PC-9 (cell line): ENCODE measurements around the gene UGT2B11. TPM values are rescaled to one million over a fixed set of nuclear protein-coding genes. Genes with fewer than 3 reads are reported as not detected.
"Not testable (repeated sequence)": the region's sequence is repeated elsewhere in the genome, so short reads cannot be mapped to it uniquely, and the experiment has no call there.

Source experiments
- Bru-seq: library from RNA; stranded (reverse); fragments of 400-500 nt; gene quantifications from one replicate; lab custom pipeline; 2021; lab: Mats Ljungman, UMichigan
- BruChase-seq, 2 experiments: library from RNA; stranded (reverse); fragments of 400-500 nt; gene quantifications; one replicate each; lab custom pipeline; 2021; lab: Mats Ljungman, UMichigan
- BruUV-seq: library from RNA; stranded (reverse); fragments of 400-500 nt; replicated peaks from 2 replicates; lab custom pipeline; 2021; lab: Mats Ljungman, UMichigan
- CTCF ChIA-PET: fragments of 300-600 bp; sonication (Branson Sonifier 250); formaldehyde crosslinking; loops from one replicate; lab custom pipeline; 2022; ENCODE audit warnings: antibody characterized with exemption; lab: Charles Lee
- POLR2A ChIA-PET: fragments of 300-600 bp; sonication (Branson Sonifier 250); formaldehyde crosslinking; loops from one replicate; lab custom pipeline; 2022; ENCODE audit warnings: antibody characterized with exemption; ENCODE audit not compliant: unreplicated experiment; lab: Charles Lee
- DNase-seq, 2 experiments: peaks; one replicate each; pipeline versions ENCODE4 v3.0.0 to v3.0.0-alpha.2; 2015 to 2022; ENCODE audit warnings: mixed read lengths in 1 of 2
- H2AFZ ChIP-seq: fragments of 200-600 bp; sonication (generic); 2 replicates; pipeline ENCODE4 v1.8.1; 2017; ENCODE audit warnings: antibody characterized with exemption
- H3F3A ChIP-seq: fragments of 200-600 bp; sonication (generic); 2 replicates; pipeline ENCODE4 v1.8.1; 2017; ENCODE audit warnings: antibody characterized with exemption, mild to moderate bottlenecking, low read depth; ENCODE audit not compliant: insufficient read depth
- H3K27ac ChIP-seq: fragments of 200-600 bp; sonication (generic); 2 replicates; pipeline ENCODE4 v1.6.1; 2016; ENCODE audit warnings: mixed run types
- H3K27me3 ChIP-seq: fragments of 200-600 bp; sonication (generic); 2 replicates; pipeline ENCODE4 v1.6.1; 2016; ENCODE audit warnings: low read depth, mixed run types; ENCODE audit not compliant: insufficient read depth
- H3K36me3 ChIP-seq: fragments of 200-600 bp; sonication (generic); 2 replicates; pipeline ENCODE4 v1.6.1; 2016; ENCODE audit warnings: low read depth, mixed run types
- H3K4me1 ChIP-seq: fragments of 200-600 bp; sonication (generic); replicated peaks from 2 replicates; pipeline ENCODE4 v1.6.1; 2016; ENCODE audit warnings: mixed run types; ENCODE audit not compliant: insufficient read depth
- H3K4me2 ChIP-seq: fragments of 200-600 bp; sonication (generic); 2 replicates; pipeline ENCODE4 v1.6.1; 2017; ENCODE audit warnings: mixed run types
- H3K4me3 ChIP-seq: fragments of 200-600 bp; sonication (generic); 2 replicates; pipeline ENCODE4 v1.6.1; 2016; ENCODE audit warnings: mixed run types
- H3K79me2 ChIP-seq: fragments of 200-600 bp; sonication (generic); 2 replicates; pipeline ENCODE4 v1.6.1; 2017; ENCODE audit warnings: low read depth, mixed run types
- H3K9me2 ChIP-seq: fragments of 200-600 bp; sonication (generic); 2 replicates; pipeline ENCODE4 v1.8.1; 2017; ENCODE audit warnings: mild to moderate bottlenecking; ENCODE audit not compliant: insufficient read depth
- H3K9me3 ChIP-seq: fragments of 200-600 bp; sonication (generic); 2 replicates; pipeline ENCODE4 v1.8.1; 2016; ENCODE audit warnings: low read depth; ENCODE audit not compliant: insufficient read depth
- H4K20me1 ChIP-seq: fragments of 200-600 bp; sonication (generic); 2 replicates; pipeline ENCODE4 v1.8.1; 2017; ENCODE audit not compliant: insufficient read depth
- CTCF ChIP-seq: fragments of 200-600 bp; sonication (generic); conservative IDR thresholded peaks from 2 replicates; pipeline ENCODE4 v1.6.1; 2017; ENCODE audit warnings: mixed run types, antibody characterized with exemption, mild to moderate bottlenecking, moderate library complexity
- EZH2 ChIP-seq: fragments of 200-600 bp; sonication (generic); IDR thresholded peaks from 2 replicates; pipeline ENCODE4 v1.8.0; 2017; ENCODE audit warnings: antibody characterized with exemption, low read depth
- intact Hi-C: fragments of 100-400 bp; cut with micrococcal nuclease; formaldehyde crosslinking; loops from one replicate; pipeline ENCODE4 v1.10.0; 2022; ENCODE audit not compliant: unreplicated experiment
- long read RNA-seq: library from polyadenylated mRNA; stranded (forward); transcript quantifications from one replicate; pipeline ENCODE4 v2.0.0, GENCODE V29; 2022
- total RNA-seq: library from RNA; stranded (reverse); gene quantifications from 2 replicates; pipeline ENCODE4 v1.2.3, GENCODE V29; 2021

UGT2B11 gene
- total RNA-seq (not detected in 2 replicates), Bru-seq, nascent RNA (not detected), BruChase-seq, experiment 1, labeled RNA remaining after a 2-hour chase (not detected), BruChase-seq, experiment 2, labeled RNA remaining after a 6-hour chase (not detected)
- long read RNA-seq, result 0 reads

- ChIA-PET POLR2A (no interaction called here), CTCF (no interaction called here)
- BruUV-seq, result no TSS peak
- Histone ChIP-seq H3K27me3 (no peaks in the 10 kb centered on the region), H3K79me2 (no peaks in the 10 kb centered on the region), H3K4me2 (no peak within 1 kb of the TSS), H2AFZ (no peak within 1 kb of the TSS), H3K4me1 (no peaks in the 10 kb centered on the region), H3K9me3 (no peaks in the 10 kb centered on the region), H3K27ac (no peak within 1 kb of the TSS), H3K4me3 (no peak within 1 kb of the TSS), H3K36me3 (no peaks in the 10 kb centered on the region), H4K20me1 (no peaks in the 10 kb centered on the region), H3F3A (no peaks in the 10 kb centered on the region), H3K9me2 (no peaks in the 10 kb centered on the region)
- intact Hi-C loops, result no loop called here
- DNase-seq, result no peak
- TF ChIP-seq EZH2 (no peak), CTCF (no peak)
These were observed at the start of gene UGT2B11 for GRCh38 chr4:69214716-69215115. Gene UGT2B11, minus strand, starts transcription at chr4:69214748. Its CDS starts 26 bp downstream, at chr4:69214722.

GRCh38 chr4:69253147-69253772, 38.7 kb upstream of the UGT2B11 start:
- H2AFZ ChIP-seq, POLR2A ChIA-PET, H3K79me2 ChIP-seq, H3K9me3 ChIP-seq, BruUV-seq, H4K20me1 ChIP-seq, H3K4me3 ChIP-seq, H3K9me2 ChIP-seq, CTCF ChIA-PET, intact Hi-C loops, H3K36me3 ChIP-seq, H3F3A ChIP-seq, H3K4me1 ChIP-seq, H3K27ac ChIP-seq, H3K27me3 ChIP-seq, H3K4me2 ChIP-seq, DNase-seq: not testable (repeated sequence)

GRCh38 chr4:69250884-69251283, 36.3 kb upstream of the UGT2B11 start:
- CTCF ChIA-PET, H2AFZ ChIP-seq, DNase-seq, H3K27me3 ChIP-seq, BruUV-seq, H3K79me2 ChIP-seq, H3K27ac ChIP-seq, H3F3A ChIP-seq, H3K4me1 ChIP-seq, intact Hi-C loops, POLR2A ChIA-PET, H3K36me3 ChIP-seq, H3K4me3 ChIP-seq, H3K9me2 ChIP-seq, H3K4me2 ChIP-seq, H3K9me3 ChIP-seq, H4K20me1 ChIP-seq: not testable (repeated sequence)

- H3K27ac ChIP-seq, H3K4me1 ChIP-seq, BruUV-seq, intact Hi-C loops, H3K4me2 ChIP-seq, H3K9me2 ChIP-seq, H3K36me3 ChIP-seq, H2AFZ ChIP-seq, CTCF ChIA-PET, H3K9me3 ChIP-seq, H4K20me1 ChIP-seq, POLR2A ChIA-PET, H3K27me3 ChIP-seq, H3F3A ChIP-seq, DNase-seq, H3K79me2 ChIP-seq, H3K4me3 ChIP-seq: not testable (repeated sequence)
These were observed 28.2 kb upstream of the UGT2B11 start for GRCh38 chr4:69242562-69243240.

GRCh38 chr4:69241746-69242145, 27.2 kb upstream of the UGT2B11 start:
- CTCF ChIA-PET, H3K27me3 ChIP-seq, H3F3A ChIP-seq, H2AFZ ChIP-seq, DNase-seq, H3K79me2 ChIP-seq, H4K20me1 ChIP-seq, H3K9me3 ChIP-seq, POLR2A ChIA-PET, H3K4me1 ChIP-seq, H3K36me3 ChIP-seq, H3K27ac ChIP-seq, H3K9me2 ChIP-seq, BruUV-seq, H3K4me2 ChIP-seq, H3K4me3 ChIP-seq, intact Hi-C loops: not testable (repeated sequence)

GRCh38 chr4:69240787-69241186, 26.2 kb upstream of the UGT2B11 start:
- H3K36me3 ChIP-seq, H3K27ac ChIP-seq, H3K9me3 ChIP-seq, BruUV-seq, H3K79me2 ChIP-seq, H3K4me3 ChIP-seq, H3K4me2 ChIP-seq, H4K20me1 ChIP-seq, intact Hi-C loops, CTCF ChIA-PET, H3K27me3 ChIP-seq, H3F3A ChIP-seq, H2AFZ ChIP-seq, H3K9me2 ChIP-seq, DNase-seq, POLR2A ChIA-PET, H3K4me1 ChIP-seq: not testable (repeated sequence)
